Measurements from ENCODE around the gene CCDC177. TPM values are rescaled to one million over a fixed set of nuclear protein-coding genes. Genes with fewer than 3 reads are reported as not detected.
A peak's percentile ranks its signal among the peaks of the same experiment; 100 is the strongest.

Gene CCDC177
- polyA plus RNA-seq, 1 experiment: not detected

DNA sequence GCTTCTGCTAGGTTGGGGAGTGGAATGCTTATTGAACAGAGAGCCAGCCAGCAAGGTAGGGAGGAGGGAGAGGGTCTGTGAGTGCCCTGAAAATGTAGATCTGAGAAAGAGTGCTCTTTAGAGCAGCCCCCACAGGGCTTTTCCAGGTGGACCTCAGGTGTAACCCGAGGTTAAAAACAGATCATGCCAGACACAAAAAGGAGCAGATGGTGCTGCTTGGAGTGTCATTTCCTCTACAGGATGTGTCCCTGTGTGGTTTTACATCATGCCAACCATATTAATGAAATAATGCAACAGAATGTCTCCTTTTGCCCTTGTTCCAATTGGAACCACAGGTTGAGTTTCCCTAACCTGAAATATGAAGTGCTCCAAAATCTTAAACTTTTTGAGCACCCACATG, 43.1 kb upstream of the CCDC177 start:
- ChIA-PET POLR2A (no interaction called here), CTCF (no interaction called here)
- H3K4me3 ChIP-seq (ENCODE audit: low read depth, low read length): no peak overlapping the region

DNA sequence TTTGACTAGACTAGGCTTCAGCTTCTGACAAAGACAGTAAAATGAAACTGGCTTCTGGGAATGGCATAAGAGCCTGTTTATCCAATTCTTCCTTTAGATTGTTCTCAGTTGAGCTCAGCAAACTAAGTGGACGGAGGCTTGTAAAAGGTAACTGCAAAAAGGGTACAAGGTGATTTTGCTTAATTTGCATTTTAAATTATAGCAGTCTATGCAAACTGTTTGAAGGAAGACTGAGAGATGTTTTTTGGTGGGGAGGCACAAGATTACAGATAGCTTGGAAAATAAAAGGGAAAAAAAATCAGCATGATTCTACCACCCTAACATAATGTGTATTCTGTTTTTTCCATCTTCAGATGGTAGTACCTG, 41.7 kb upstream of the CCDC177 start:
- Histone ChIP-seq H3K27ac (ENCODE audit: low read depth, low read length) (peak overlapping the region; percentile 50), H3K9me3 (ENCODE audit: control insufficient read depth, insufficient read depth, low read length) (no peaks in the 10 kb centered on the region; the same call in 1 of the 2 replicates), H3K27me3 (ENCODE audit: control insufficient read depth, insufficient read depth, low read length) (no peaks in the 10 kb centered on the region), H3K4me3 (ENCODE audit: low read depth, low read length) (peak overlapping the region; percentile 38)
- TF ChIP-seq, protein P1, sequence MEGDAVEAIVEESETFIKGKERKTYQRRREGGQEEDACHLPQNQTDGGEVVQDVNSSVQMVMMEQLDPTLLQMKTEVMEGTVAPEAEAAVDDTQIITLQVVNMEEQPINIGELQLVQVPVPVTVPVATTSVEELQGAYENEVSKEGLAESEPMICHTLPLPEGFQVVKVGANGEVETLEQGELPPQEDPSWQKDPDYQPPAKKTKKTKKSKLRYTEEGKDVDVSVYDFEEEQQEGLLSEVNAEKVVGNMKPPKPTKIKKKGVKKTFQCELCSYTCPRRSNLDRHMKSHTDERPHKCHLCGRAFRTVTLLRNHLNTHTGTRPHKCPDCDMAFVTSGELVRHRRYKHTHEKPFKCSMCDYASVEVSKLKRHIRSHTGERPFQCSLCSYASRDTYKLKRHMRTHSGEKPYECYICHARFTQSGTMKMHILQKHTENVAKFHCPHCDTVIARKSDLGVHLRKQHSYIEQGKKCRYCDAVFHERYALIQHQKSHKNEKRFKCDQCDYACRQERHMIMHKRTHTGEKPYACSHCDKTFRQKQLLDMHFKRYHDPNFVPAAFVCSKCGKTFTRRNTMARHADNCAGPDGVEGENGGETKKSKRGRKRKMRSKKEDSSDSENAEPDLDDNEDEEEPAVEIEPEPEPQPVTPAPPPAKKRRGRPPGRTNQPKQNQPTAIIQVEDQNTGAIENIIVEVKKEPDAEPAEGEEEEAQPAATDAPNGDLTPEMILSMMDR (IDR thresholded peaks at IDR 0.05; ENCODE audit: low read depth, low read length): no peak
- DNase-seq (ENCODE audit: low read depth, low spot score): no peak
- ChIA-PET POLR2A (interaction anchor here (0.8 kb wide), 1 partner anchor 13 kb away, joined by 3 read pairs; no protein-coding TSS in a partner anchor), CTCF (interaction anchor here (1.0 to 1.3 kb wide), 2 partner anchors 32 to 37 kb away, joined by 3 to 8 read pairs; no protein-coding TSS in a partner anchor)

More for the DNA sequence above, 43.1 kb upstream of the CCDC177 start:
- Histone ChIP-seq H3K9me3 (ENCODE audit: control insufficient read depth, insufficient read depth, low read length) (no peaks in the 10 kb centered on the region), H3K27ac (ENCODE audit: low read depth, low read length) (no peak overlapping the region), H3K27me3 (ENCODE audit: control insufficient read depth, insufficient read depth, low read length) (no peaks in the 10 kb centered on the region)
- TF ChIP-seq, protein P1 (IDR thresholded peaks at IDR 0.05; ENCODE audit: low read depth, low read length): no peak
- no peak for DNase-seq (ENCODE audit: low read depth, low spot score)

DNA sequence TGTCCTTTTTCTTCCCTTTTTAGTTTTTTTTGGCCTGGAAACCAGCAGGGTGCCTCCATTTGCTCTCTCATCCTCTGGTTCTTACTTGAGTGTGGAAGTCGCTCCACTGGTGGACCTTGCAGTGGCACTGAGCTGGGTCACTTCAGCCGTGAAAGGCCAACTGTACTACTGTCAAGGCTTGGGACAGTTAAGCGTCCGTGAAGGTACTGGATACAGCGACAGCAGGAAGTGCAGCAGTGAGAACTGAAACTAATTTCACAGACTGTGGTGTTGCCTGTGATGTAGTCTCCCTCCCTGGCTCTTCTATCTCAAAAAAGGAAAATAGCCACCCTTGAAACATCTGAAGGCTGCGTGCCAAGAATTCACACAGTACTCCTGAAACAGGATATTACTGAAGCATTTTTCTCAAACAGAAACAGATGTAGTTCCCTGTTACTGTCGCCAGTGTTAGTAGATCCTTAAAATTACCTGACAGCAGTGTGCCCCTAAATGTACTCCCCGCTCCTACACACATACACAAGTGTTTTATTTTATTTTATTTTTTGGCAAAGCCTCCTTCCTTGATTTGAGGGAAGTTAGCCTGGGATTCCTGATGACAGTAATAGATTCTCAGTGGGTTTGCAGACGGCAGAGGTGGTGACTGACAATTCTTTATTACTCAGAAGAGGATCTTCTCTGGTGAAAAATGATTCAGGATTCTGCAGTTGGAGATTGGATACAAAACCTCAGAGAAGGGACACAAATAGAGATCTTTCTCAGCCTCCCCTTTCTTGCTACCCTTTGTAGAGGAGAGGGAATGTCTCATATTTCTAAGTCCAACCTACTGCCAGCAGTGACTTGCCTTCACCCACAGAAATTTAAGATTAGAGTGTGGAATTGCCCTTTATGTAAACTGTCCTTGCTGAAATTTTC, 41.1 kb upstream of the CCDC177 start:
- ChIA-PET POLR2A (interaction anchor here (0.8 kb wide), 1 partner anchor 13 kb away, joined by 3 read pairs; no protein-coding TSS in a partner anchor), CTCF (interaction anchor here (0.6 to 1.4 kb wide), 4 partner anchors 31 to 111 kb away, joined by 3 to 8 read pairs (median 4); no protein-coding TSS in a partner anchor)
- H3K27me3 ChIP-seq (ENCODE audit: control insufficient read depth, insufficient read depth, low read length): no peaks in the 10 kb centered on the region
- no peaks in the 10 kb centered on the region; the same call in 1 of the 2 replicates for H3K9me3 ChIP-seq (ENCODE audit: control insufficient read depth, insufficient read depth, low read length)
- DNase-seq (ENCODE audit: low read depth, low spot score): peak; percentile 45
- peak overlapping the region; percentile 50 for H3K27ac ChIP-seq (ENCODE audit: low read depth, low read length)
- TF ChIP-seq, protein P1 (IDR thresholded peaks at IDR 0.05; ENCODE audit: low read depth, low read length): no peak
- H3K4me3 ChIP-seq (ENCODE audit: low read depth, low read length): peak overlapping the region; percentile 38

DNA sequence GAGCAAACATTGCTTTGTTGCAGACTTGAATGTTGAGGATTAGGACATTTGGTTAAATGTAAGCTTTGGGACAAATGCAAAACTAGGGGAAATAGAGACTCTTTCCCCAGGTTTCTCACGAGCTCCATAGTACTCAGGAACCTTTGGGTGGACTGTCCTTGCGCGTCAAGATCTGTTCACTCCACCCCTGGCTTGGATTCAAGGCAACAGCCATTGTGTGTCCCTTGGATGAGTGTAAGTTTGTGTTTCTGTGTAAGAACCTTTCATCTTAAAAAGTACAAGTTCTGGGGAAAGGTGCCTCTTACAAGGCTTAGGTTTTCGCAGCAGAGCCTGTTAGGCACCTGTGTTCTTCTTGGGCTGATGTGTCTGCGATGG, 40.4 kb upstream of the CCDC177 start:
- Histone ChIP-seq H3K4me3 (ENCODE audit: low read depth, low read length) (no peak overlapping the region), H3K9me3 (ENCODE audit: control insufficient read depth, insufficient read depth, low read length) (no peaks in the 10 kb centered on the region; the same call in 1 of the 2 replicates), H3K27ac (ENCODE audit: low read depth, low read length) (no peak overlapping the region), H3K27me3 (ENCODE audit: control insufficient read depth, insufficient read depth, low read length) (no peaks in the 10 kb centered on the region)
- TF ChIP-seq, protein P1 (IDR thresholded peaks at IDR 0.05; ENCODE audit: low read depth, low read length): no peak
- ChIA-PET POLR2A (no interaction called here), CTCF (interaction anchor here (0.6 to 1.4 kb wide), 2 partner anchors 40 to 112 kb away, joined by 3 to 4 read pairs; no protein-coding TSS in a partner anchor)
- DNase-seq (ENCODE audit: low read depth, low spot score): no peak

DNA sequence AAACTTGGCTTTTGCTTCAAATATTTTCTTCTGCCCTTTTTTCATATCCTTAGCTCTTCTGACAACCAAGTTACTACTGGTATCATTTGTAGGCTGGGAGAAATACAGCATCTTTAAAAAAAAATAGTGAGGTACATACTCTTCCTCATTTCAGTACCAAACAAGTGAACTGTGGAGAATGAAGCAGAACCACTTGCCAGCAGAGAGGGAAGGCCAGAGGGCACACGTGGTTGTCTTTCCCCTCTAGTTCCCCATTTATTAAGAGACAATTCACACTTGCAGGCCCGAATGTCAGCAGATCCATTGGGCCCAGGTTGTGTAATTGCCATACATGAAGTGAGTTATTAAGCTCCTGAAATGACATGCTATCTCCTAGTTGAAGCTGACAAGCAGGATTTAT, 39.9 kb upstream of the CCDC177 start:
- DNase-seq (ENCODE audit: low read depth, low spot score): no peak
- no peak overlapping the region for H3K27ac ChIP-seq (ENCODE audit: low read depth, low read length)
- no peak overlapping the region for H3K4me3 ChIP-seq (ENCODE audit: low read depth, low read length)
- no peaks in the 10 kb centered on the region; the same call in 1 of the 2 replicates for H3K9me3 ChIP-seq (ENCODE audit: control insufficient read depth, insufficient read depth, low read length)
- ChIA-PET CTCF (interaction anchor here (1.4 kb wide), 1 partner anchor 113 kb away, joined by 3 read pairs; no protein-coding TSS in a partner anchor), POLR2A (no interaction called here)
- TF ChIP-seq, protein P1 (IDR thresholded peaks at IDR 0.05; ENCODE audit: low read depth, low read length): no peak
- H3K27me3 ChIP-seq (ENCODE audit: control insufficient read depth, insufficient read depth, low read length): no peaks in the 10 kb centered on the region

All from AG04450 (cell line).